ENCODE data around the gene ELAPOR2.

DNA sequence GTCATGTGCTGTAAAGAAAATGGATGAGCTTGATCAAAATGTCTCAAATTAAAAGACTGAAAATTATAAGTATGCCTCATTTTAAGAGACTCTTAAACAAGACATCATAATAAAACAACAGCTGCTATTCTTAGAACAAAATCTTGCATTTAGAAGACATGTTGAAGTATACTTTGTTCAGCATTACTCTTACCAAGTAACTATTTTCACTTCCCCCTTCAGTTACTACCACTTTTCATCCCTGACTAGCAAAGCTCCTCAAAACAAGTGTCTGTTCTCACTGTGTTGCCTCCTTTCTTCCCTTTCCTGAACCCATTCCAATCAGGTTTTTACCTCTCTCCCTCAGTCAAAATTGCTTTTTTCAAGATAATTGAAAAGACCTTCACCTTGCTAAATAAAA, 31.6 kb downstream of the ELAPOR2 start:
- TF ChIP-seq, protein P1, sequence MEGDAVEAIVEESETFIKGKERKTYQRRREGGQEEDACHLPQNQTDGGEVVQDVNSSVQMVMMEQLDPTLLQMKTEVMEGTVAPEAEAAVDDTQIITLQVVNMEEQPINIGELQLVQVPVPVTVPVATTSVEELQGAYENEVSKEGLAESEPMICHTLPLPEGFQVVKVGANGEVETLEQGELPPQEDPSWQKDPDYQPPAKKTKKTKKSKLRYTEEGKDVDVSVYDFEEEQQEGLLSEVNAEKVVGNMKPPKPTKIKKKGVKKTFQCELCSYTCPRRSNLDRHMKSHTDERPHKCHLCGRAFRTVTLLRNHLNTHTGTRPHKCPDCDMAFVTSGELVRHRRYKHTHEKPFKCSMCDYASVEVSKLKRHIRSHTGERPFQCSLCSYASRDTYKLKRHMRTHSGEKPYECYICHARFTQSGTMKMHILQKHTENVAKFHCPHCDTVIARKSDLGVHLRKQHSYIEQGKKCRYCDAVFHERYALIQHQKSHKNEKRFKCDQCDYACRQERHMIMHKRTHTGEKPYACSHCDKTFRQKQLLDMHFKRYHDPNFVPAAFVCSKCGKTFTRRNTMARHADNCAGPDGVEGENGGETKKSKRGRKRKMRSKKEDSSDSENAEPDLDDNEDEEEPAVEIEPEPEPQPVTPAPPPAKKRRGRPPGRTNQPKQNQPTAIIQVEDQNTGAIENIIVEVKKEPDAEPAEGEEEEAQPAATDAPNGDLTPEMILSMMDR (IDR thresholded peaks at IDR 0.05), result no peak
- TF ChIP-seq POLR2AphosphoS5 (IDR thresholded peaks at IDR 0.05) (no peak), POLR2A (IDR thresholded peaks at IDR 0.05) (no peak)
